CD14-positive monocyte (primary cell): Measurements from ENCODE around the gene PPP1R15B. TPM values are rescaled to one million over a fixed set of nuclear protein-coding genes. Genes with fewer than 3 reads are reported as not detected.

ENCODE experiments used
- DNase-seq, 3 donors: peaks; one replicate each; pipeline ENCODE4 v3.0.0-alpha.2; 2011 to 2022
- H2AFZ ChIP-seq: 2 replicates; pipeline ENCODE4 v1.6.0; 2012; ENCODE audit warnings: mild to moderate bottlenecking, low read depth, low read length, inconsistent platforms; ENCODE audit not compliant: insufficient read depth, poor library complexity, severe bottlenecking
- H3K27ac ChIP-seq, 2 donors: 1 replicate in 1 of 2; 2 replicates in 1 of 2; pipeline ENCODE4 v1.5.1; 2012 to 2013; ENCODE audit warnings: low read length in 2 of 2, control low read depth in 1 of 2, inconsistent platforms in 1 of 2, low read depth in 1 of 2, mild to moderate bottlenecking in 1 of 2
- H3K27me3 ChIP-seq, 2 donors: one replicate each; pipeline versions ENCODE4 v1.6.0 to v1.6.1; 2011 to 2013; ENCODE audit warnings: low read length in 2 of 2; ENCODE audit not compliant: control insufficient read depth in 2 of 2, insufficient read depth in 2 of 2
- H3K36me3 ChIP-seq, 2 donors: replicated peaks in 1 of 2; 1 replicate in 1 of 2; 2 replicates in 1 of 2; pipeline versions ENCODE4 v1.5.1 to v1.6.1; 2012 to 2013; ENCODE audit warnings: low read length in 2 of 2, control low read depth in 1 of 2, inconsistent platforms in 1 of 2, mild to moderate bottlenecking in 1 of 2; ENCODE audit not compliant: insufficient read depth in 2 of 2, control insufficient read depth in 1 of 2
- H3K4me1 ChIP-seq, 2 donors: 1 replicate in 1 of 2; 2 replicates in 1 of 2; pipeline versions ENCODE4 v1.5.1 to v1.6.1; 2012 to 2013; ENCODE audit warnings: low read length in 2 of 2, control low read depth in 1 of 2, inconsistent platforms in 1 of 2, mild to moderate bottlenecking in 1 of 2, moderate library complexity in 1 of 2; ENCODE audit not compliant: insufficient read depth in 2 of 2, control insufficient read depth in 1 of 2
- H3K4me2 ChIP-seq: replicated peaks from 2 replicates; pipeline ENCODE3; 2012; ENCODE audit warnings: low read length, moderate library complexity, mild to moderate bottlenecking; ENCODE audit not compliant: poor library complexity, severe bottlenecking; ENCODE audit errors: extremely low read depth
- H3K4me3 ChIP-seq, 3 experiments: fragments of 200-600 bp in 1 of 3; sonication (generic) in 1 of 3; replicated peaks in 1 of 3; 1 replicate in 2 of 3; 2 replicates in 1 of 3; pipeline ENCODE4 v1.5.1; 2011 to 2013; ENCODE audit warnings: low read length in 3 of 3, mild to moderate bottlenecking in 3 of 3, control low read depth in 2 of 3, low read depth in 2 of 3, inconsistent platforms in 1 of 3, moderate library complexity in 1 of 3
- H3K79me2 ChIP-seq: 2 replicates; pipeline ENCODE4 v1.6.0; 2012; ENCODE audit warnings: mild to moderate bottlenecking, control low read depth, inconsistent platforms, low read length, moderate library complexity; ENCODE audit not compliant: insufficient read depth
- H3K9ac ChIP-seq: 2 replicates; pipeline ENCODE4 v1.6.0; 2017; ENCODE audit warnings: low read length, mild to moderate bottlenecking; ENCODE audit not compliant: insufficient read depth, poor library complexity, severe bottlenecking
- H3K9me3 ChIP-seq, 2 donors: replicated peaks in 1 of 2; 1 replicate in 1 of 2; 2 replicates in 1 of 2; pipeline versions ENCODE4 v1.5.1 to v1.6.1; 2012 to 2013; ENCODE audit warnings: low read length in 2 of 2, control low read depth in 1 of 2; ENCODE audit not compliant: control insufficient read depth in 1 of 2, insufficient read depth in 1 of 2
- H4K20me1 ChIP-seq: 2 replicates; pipeline ENCODE4 v1.6.0; 2012; ENCODE audit warnings: mild to moderate bottlenecking, low read length, control low read depth, moderate library complexity; ENCODE audit not compliant: insufficient read depth
- H3K27ac Mint-ChIP-seq, 7 donors: one replicate each; pipeline ENCODE4 v1.8.0; 2020; ENCODE audit warnings: mild to moderate bottlenecking in 7 of 7, mixed read lengths in 7 of 7, moderate library complexity in 6 of 7, inconsistent platforms in 2 of 7
- H3K27me3 Mint-ChIP-seq, 3 donors: one replicate each; pipeline ENCODE4 v1.8.0; 2021 to 2022; ENCODE audit warnings: low read depth in 3 of 3, mild to moderate bottlenecking in 3 of 3, mixed read lengths in 3 of 3, moderate library complexity in 3 of 3, inconsistent platforms in 1 of 3
- H3K36me3 Mint-ChIP-seq, 2 donors: one replicate each; pipeline ENCODE4 v1.8.0; 2020; ENCODE audit warnings: mixed read lengths in 2 of 2, inconsistent platforms in 1 of 2, mild to moderate bottlenecking in 1 of 2
- H3K4me1 Mint-ChIP-seq: one replicate; pipeline ENCODE4 v1.8.0; 2020; ENCODE audit warnings: mild to moderate bottlenecking, mixed read lengths
- H3K4me3 Mint-ChIP-seq, 2 donors: one replicate each; pipeline ENCODE4 v1.8.0; 2020; ENCODE audit warnings: mild to moderate bottlenecking in 2 of 2, mixed read lengths in 2 of 2, moderate library complexity in 1 of 2
- H3K9me3 Mint-ChIP-seq, 7 donors: one replicate each; pipeline ENCODE4 v1.8.0; 2020 to 2022; ENCODE audit warnings: mixed read lengths in 7 of 7, mild to moderate bottlenecking in 6 of 7, moderate library complexity in 6 of 7, inconsistent platforms in 2 of 7
- WGBS: methylation state at CpG from one replicate; pipeline ENCODE4 v1.1.5; 2013; ENCODE audit warnings: missing lambda C conversion rate; ENCODE audit not compliant: insufficient coverage; 5-methylcytosine and 5-hydroxymethylcytosine counted together
- intact Hi-C, 2 donors: fragments of 100-400 bp; cut with micrococcal nuclease; formaldehyde crosslinking; loops; one replicate each; pipeline versions ENCODE4 v1.15.0 to v1.15.1; 2023
- polyA plus RNA-seq, 3 donors: library from polyadenylated mRNA; depleted of rRNA in 1 of 3; unstranded in 2 of 3; stranded (reverse) in 1 of 3; fragments of 300-500 nt in 2 of 3; fragments of >200 nt in 1 of 3; fragmentation: Illumina TruSeq in 2 of 3; gene quantifications; 1 replicate in 2 of 3; 2 replicates in 1 of 3; pipeline ENCODE4 v1.2.3, GENCODE V29; 2012 to 2021
- TF ChIP-seq, protein P1 (sequence below): fragments of 200-600 bp; IDR thresholded peaks from one replicate; pipeline ENCODE4 v1.8.0; 2022; ENCODE audit warnings: antibody characterized with exemption, mild to moderate bottlenecking

The PPP1R15B gene
- polyA plus RNA-seq, 3 donors: 31.1 to 117 (median 31.8) TPM

DNA sequence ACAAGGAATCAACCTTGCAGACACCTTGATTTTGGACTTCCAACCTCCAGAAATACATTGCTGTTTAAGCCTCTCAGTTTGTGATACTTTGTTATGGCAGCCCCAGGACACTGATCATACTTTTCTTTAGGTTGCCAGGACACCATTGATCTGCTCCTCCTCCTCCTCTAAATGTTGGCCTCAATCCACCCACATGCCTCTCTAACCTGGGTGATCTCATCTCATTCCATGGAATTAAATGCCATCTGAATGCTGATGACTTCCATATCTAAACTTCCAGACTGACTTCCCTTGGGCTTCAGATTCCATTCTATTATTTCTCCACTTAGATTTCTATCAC is 7.4 kb upstream of the PPP1R15B start:
- Mint-ChIP-seq H3K27me3 (peaks cover 0 to 4% (median 0%) of the 10 kb centered on the region in 3 donors), H3K9me3 (peaks cover 0 to 1% (median 0%) of the 10 kb centered on the region in 7 donors), H3K27ac (peak overlapping the region in 2 of 7 donors; percentile 3 to 53), H3K36me3 (peaks cover 0 to 5% of the 10 kb centered on the region in 2 donors), H3K4me3 (no peak overlapping the region), H3K4me1 (peaks cover 22% of the 10 kb centered on the region)
- Histone ChIP-seq H3K4me2 (no peak overlapping the region), H3K27me3 (no peaks in the 10 kb centered on the region), H3K36me3 (no peaks in the 10 kb centered on the region), H3K4me3 (no peak overlapping the region), H2AFZ (no peak overlapping the region), H4K20me1 (no peaks in the 10 kb centered on the region), H3K9me3 (no peaks in the 10 kb centered on the region), H3K4me1 (peaks cover 14 to 16% of the 10 kb centered on the region in 2 donors), H3K27ac (no peak overlapping the region), H3K9ac (no peak overlapping the region), H3K79me2 (no peaks in the 10 kb centered on the region)
- intact Hi-C loops: no loop called here
- TF ChIP-seq, protein P1, sequence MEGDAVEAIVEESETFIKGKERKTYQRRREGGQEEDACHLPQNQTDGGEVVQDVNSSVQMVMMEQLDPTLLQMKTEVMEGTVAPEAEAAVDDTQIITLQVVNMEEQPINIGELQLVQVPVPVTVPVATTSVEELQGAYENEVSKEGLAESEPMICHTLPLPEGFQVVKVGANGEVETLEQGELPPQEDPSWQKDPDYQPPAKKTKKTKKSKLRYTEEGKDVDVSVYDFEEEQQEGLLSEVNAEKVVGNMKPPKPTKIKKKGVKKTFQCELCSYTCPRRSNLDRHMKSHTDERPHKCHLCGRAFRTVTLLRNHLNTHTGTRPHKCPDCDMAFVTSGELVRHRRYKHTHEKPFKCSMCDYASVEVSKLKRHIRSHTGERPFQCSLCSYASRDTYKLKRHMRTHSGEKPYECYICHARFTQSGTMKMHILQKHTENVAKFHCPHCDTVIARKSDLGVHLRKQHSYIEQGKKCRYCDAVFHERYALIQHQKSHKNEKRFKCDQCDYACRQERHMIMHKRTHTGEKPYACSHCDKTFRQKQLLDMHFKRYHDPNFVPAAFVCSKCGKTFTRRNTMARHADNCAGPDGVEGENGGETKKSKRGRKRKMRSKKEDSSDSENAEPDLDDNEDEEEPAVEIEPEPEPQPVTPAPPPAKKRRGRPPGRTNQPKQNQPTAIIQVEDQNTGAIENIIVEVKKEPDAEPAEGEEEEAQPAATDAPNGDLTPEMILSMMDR: no peak
- no peak for DNase-seq

DNA sequence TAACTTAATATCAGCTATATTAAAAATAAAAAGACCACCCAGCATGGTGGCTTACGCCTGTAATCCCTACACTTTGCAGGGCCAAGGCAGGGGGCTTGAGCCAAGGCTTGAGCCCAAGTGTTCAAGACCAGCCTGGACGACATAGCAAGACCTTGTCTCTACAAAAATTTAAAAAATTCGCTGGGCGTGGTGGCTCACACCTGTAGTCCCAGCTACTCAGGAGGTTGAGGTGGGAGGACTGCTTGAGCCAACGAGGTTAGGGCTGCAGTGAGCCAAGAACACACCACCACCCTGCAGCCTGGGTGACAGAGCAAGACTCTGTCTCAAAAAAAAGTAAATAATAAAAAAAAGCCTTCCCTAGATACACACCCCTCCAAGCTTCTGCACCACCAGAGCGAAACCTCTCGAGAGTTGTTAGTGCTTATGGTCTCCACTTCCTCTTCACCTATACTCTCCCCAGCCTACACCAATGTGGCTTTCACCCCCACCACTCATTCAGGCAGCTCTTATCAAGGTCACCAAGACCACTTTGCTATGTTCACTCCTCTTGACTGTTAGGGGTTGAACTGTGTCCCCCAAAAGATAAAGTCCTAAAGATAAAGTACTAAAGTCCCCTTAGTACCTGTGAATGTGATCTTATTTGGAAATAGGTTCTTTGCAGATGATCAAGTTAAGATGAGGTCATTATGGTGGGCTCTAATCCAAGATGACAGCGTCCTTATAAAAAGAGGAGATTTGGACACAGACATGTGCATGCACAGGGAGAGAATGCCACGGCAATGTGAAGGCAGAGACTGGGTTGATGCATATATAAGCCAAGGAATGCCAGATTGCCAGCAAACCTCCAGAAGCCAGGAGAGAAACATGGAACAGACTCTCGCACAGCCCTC is 6.8 kb upstream of the PPP1R15B start:
- no peak for DNase-seq
- Mint-ChIP-seq H3K4me3 (no peak overlapping the region), H3K36me3 (peaks cover 0 to 5% of the 10 kb centered on the region in 2 donors), H3K9me3 (peaks cover 0 to 1% (median 0%) of the 10 kb centered on the region in 7 donors), H3K27ac (peak overlapping the region in 6 of 7 donors; percentile 0 to 91 (median 35)), H3K27me3 (peaks cover 0 to 4% (median 0%) of the 10 kb centered on the region in 3 donors), H3K4me1 (peaks cover 28% of the 10 kb centered on the region)
- intact Hi-C loops: no loop called here
- Histone ChIP-seq H4K20me1 (no peaks in the 10 kb centered on the region), H3K9ac (no peak overlapping the region), H3K4me2 (no peak overlapping the region), H3K79me2 (no peaks in the 10 kb centered on the region), H3K9me3 (no peaks in the 10 kb centered on the region), H3K27me3 (no peaks in the 10 kb centered on the region), H3K4me3 (no peak overlapping the region), H2AFZ (no peak overlapping the region), H3K27ac (no peak overlapping the region), H3K36me3 (no peaks in the 10 kb centered on the region), H3K4me1 (peaks cover 20 to 21% of the 10 kb centered on the region in 2 donors)
- TF ChIP-seq, protein P1: no peak
- 64% methylated on average over 7 of the region's 10 CpGs for WGBS
